KG1 (cell line): Measurements from ENCODE around the gene PRPF4.

Experiments
- DNase-seq: peaks from one replicate; lab custom pipeline; 2025; lab: John Stamatoyannopoulos, UW

The PRPF4 gene

GRCh38 chr9:113311961-113312360 is 36.5 kb downstream of the PRPF4 start:
- DNase-seq, result no peak

- DNase-seq, result no peak
These were observed 37.8 kb downstream of the PRPF4 start for GRCh38 chr9:113313261-113313660.

GRCh38 chr9:113315231-113315630 is 39.8 kb downstream of the PRPF4 start:
- no peak for DNase-seq

GRCh38 chr9:113316030-113316429 is 40.6 kb downstream of the PRPF4 start:
- DNase-seq, result no peak

- no peak for DNase-seq
These were observed 42.3 kb downstream of the PRPF4 start for GRCh38 chr9:113317777-113318176.

GRCh38 chr9:113319054-113319453 is 43.6 kb downstream of the PRPF4 start:
- DNase-seq, result no peak

GRCh38 chr9:113320051-113320450 is 44.6 kb downstream of the PRPF4 start:
- no peak for DNase-seq

GRCh38 chr9:113322671-113323070 is 47.2 kb downstream of the PRPF4 start:
- no peak for DNase-seq

GRCh38 chr9:113326230-113326629 is 50.8 kb downstream of the PRPF4 start:
- DNase-seq, result no peak

GRCh38 chr9:113328045-113328782 is 52.8 kb downstream of the PRPF4 start:
- no peak for DNase-seq

- DNase-seq, result no peak
These were observed 56.3 kb downstream of the PRPF4 start for GRCh38 chr9:113331780-113332179.

GRCh38 chr9:113337714-113338113 is 62.3 kb downstream of the PRPF4 start:
- no peak for DNase-seq

GRCh38 chr9:113340011-113340699 is 64.7 kb downstream of the PRPF4 start, which contains the start of gene WDR31:
WDR31 (minus strand) TSS chr9:113340275; CDS start chr9:113332022, 8,253 bp downstream.
- peak; percentile 78 for DNase-seq

- DNase-seq, result no peak
These were observed 66.4 kb downstream of the PRPF4 start for GRCh38 chr9:113341712-113342410.
